Right lobe of liver (tissue), 4 donors: ENCODE results near the gene PLA2G12A.

Source experiments
- CTCF ChIP-seq, 4 donors: fragments of 200-600 bp in 3 of 4; fragments of 450-650 bp in 1 of 4; IDR thresholded peaks; one replicate each; pipeline versions ENCODE4 v1.5.1 to v1.8.0; 2016 to 2022; ENCODE audit warnings: antibody characterized with exemption in 4 of 4, mild to moderate bottlenecking in 2 of 4
- POLR2A ChIP-seq: fragments of 450-650 bp; IDR thresholded peaks from one replicate; pipeline ENCODE4 v1.6.1; 2017; ENCODE audit warnings: antibody characterized with exemption, mild to moderate bottlenecking
- donor health status: DM: no; HTN: no; CAD: no.
- donor health status: DM: no; HTN: no; CAD: no.
- donor health status: DM: no; HTN: yes; CAD: no.

GRCh38 chr4:109719604-109720003, 10.3 kb downstream of the PLA2G12A start:
- no peak for TF ChIP-seq CTCF (IDR thresholded peaks at IDR 0.05)
- no peak for TF ChIP-seq POLR2A
